GM18858 (cell line): ENCODE measurements around the gene FAM210A.
"Not testable (repeated sequence)": the region's sequence is repeated elsewhere in the genome, so short reads cannot be mapped to it uniquely, and the experiment has no call there.

ENCODE experiments used
- ATAC-seq: cut with Tn5 transposase; IDR thresholded peaks from one replicate; pipeline ENCODE4 v1.9.1; 2021; ENCODE audit not compliant: unreplicated experiment

Gene FAM210A

GRCh38 chr18:13703899-13704298 lies 22.5 kb downstream of the FAM210A start:
- no peak for ATAC-seq

DNA sequence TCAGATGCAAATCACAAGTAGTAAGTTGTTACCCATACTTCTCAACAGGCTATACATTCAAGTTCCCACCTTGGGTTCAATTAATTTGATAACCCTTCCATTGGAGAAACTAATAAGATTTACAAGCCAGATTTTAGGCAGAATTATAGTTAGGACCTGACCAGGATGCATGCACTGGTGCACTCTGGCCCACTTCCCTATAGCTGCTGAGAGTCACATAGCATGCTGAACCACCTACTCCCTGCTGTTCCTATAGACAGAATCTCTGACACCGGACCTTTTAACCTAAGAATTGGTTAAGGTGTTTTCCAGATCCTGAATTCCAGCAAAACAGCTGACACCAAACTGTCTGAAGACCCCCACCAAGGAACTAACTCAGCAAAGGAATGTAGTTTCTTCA lies 26.2 kb downstream of the FAM210A start:
- ATAC-seq = peak; percentile 51

DNA sequence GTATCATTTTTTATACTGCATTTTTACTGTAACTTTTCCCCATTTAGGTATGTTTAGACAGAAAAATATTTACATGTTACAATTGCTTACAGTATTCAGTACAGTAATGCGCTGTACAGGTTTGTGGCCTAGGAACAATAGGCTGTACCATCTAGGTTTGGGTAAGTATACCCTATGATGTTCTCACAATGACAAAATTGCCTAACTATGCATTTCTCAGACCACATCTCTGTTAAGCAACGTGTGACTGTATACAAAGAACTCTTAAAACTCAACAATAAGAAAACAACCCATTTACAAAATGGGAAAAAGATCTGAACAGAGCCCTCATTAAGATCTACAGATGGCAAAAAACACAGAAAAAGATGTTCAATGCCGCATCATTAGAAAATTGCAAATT lies 29.4 kb downstream of the FAM210A start:
- ATAC-seq = no peak

DNA sequence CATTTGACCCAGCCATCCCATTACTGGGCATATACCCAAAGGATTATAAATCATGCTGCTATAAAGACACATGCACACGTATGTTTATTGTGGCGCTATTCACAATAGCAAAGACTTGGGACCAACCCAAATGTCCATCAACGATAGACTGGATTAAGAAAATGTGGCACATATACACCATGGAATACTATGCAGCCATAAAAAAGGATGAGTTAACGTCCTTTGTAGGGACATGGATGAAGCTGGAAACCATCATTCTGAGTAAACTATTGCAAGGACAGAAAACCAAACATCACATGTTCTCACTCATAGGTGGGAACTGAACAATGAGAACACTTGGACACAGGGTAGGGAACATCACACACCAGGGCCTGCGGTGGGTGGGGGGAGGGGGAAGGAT lies 31.0 kb downstream of the FAM210A start:
- not testable (repeated sequence) for ATAC-seq

DNA sequence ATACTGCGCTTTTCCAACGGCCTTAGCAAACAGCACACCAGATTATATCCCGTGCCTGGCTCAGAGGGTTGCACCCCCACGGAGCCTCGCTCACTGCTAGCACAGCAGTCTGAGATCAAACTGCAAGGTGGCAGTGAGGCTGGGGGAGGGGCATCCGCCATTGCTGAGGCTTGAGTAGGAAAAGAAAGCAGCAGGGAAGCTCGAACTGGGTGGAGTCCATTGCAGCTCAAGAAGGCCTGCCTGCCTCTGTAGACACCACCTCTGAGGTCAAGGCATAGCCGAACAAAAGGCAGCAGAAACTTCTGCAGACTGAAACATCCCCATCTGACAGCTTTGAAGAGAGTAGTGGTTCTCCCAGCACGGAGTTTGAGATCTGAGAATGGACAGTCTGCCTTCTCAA lies 36.3 kb downstream of the FAM210A start:
- not testable (repeated sequence) for ATAC-seq

DNA sequence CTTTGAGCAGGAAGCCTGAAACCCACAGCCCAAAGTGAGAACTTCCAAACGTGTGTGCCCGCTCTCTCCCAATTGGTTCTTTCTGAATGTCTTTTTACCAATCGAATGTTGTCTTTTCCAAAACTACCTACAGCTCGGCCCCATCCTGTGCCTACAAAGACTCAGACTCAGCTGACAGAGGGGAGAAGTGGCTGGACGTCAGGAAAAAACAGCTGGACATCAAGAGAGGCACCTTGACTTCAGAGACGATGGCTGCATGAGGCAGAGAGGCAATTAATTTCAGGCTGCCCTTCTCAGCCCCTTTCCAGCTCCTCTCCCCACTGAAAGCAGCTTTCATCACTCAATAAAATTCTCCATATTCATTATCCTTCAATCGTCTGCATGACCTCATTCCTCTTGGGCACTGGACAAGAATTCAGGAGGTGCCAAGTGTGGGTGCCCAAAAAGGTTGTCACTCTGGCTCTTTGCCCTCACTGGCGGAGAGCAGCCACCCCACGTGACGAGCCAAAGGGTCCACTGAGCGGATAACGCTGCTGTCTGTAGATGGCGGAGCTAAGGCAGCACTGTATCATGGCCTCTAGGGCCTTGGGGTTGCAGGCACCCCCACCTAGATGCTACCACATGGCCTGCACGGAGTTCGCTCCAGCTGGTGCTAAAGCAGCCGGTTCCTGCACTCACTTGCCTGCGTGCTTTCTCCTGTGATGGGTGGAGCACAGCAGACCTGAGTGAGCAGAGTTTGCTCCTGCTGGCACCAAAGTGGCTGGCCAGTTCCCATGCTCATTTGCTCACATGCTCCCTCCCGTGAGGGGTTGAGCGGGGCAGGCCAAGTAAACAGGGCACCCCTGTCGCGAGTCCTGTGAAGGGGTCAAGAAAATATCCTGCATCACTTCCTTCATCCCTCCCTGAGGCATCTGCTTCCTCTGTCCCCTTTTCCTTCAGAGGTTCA lies 37.9 kb downstream of the FAM210A start:
- ATAC-seq = no peak

DNA sequence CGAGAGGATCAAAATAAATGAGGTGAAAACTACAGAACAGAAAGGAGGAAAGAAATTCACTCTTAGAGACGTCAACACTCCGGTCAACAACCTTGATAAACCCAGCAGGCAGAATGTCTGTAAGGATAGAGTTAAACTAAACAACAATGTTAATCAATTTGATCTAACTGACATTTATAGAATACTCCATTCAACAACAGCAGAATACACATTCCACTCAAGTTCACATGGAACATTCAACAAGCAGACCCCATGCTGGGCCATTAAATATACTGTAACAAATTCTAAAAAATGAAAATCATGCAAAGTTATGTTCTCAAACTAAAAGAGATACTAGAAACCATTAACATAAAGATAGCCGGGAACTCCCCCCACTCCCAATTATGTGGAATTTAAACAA lies 41.8 kb downstream of the FAM210A start:
- ATAC-seq = no peak

- no peak for ATAC-seq
These were observed 44.7 kb downstream of the FAM210A start for GRCh38 chr18:13681701-13682100.

GRCh38 chr18:13680612-13681011 lies 45.7 kb downstream of the FAM210A start:
- no peak for ATAC-seq

- not testable (repeated sequence) for ATAC-seq
These were observed 49.0 kb downstream of the FAM210A start for GRCh38 chr18:13677350-13677749.

- no peak for ATAC-seq
These were observed 49.9 kb downstream of the FAM210A start for GRCh38 chr18:13676471-13676870.

- no peak for ATAC-seq
These were observed 53.7 kb downstream of the FAM210A start for GRCh38 chr18:13672657-13673056.

DNA sequence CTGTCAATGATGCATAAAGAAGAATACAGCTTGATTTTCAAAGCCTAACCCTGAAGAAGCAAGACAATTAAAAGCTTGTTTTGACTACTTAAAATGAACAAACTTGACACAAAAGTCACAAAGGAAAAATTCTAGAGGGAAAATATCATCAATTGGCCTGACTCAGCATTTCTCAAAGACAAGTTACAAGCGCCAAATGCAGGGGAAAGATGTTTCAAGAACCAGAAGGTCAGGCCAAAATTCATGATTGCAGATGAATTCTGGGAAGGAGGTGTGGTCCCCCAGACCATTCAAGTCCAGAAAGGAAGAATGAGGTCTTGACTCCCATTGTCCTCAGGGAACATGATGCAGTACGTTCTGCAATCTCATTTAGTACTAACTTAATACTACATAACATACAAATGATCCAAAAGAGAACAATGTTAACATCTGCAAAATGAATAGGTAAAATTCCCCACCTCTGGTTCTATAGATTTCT lies 64.5 kb downstream of the FAM210A start:
- no peak for ATAC-seq

- ATAC-seq = no peak
These were observed 65.1 kb downstream of the FAM210A start for GRCh38 chr18:13661051-13661778.

GRCh38 chr18:13660510-13660909 lies 65.8 kb downstream of the FAM210A start:
- no peak for ATAC-seq

GRCh38 chr18:13658436-13659204 lies 67.7 kb downstream of the FAM210A start:
- no peak for ATAC-seq

DNA sequence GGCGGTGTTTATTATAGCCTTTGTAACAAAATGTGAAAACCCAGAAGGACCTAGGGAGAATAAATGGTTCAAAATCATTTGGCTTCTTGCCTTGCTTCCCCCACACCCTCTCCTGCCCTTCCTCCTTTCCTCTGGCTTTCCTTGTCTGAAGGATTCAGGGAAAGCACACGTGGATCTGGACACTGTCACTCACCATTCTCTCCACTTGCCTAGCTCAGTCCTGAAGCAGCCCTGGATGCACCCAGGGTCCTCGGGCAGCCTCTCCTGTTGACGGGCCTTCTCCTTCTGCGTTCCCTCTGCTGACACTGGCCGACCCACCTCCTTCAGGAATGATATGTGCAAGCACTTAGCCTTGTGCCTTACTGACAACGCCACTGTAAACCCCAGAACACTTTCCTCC lies 68.4 kb downstream of the FAM210A start:
- no peak for ATAC-seq

DNA sequence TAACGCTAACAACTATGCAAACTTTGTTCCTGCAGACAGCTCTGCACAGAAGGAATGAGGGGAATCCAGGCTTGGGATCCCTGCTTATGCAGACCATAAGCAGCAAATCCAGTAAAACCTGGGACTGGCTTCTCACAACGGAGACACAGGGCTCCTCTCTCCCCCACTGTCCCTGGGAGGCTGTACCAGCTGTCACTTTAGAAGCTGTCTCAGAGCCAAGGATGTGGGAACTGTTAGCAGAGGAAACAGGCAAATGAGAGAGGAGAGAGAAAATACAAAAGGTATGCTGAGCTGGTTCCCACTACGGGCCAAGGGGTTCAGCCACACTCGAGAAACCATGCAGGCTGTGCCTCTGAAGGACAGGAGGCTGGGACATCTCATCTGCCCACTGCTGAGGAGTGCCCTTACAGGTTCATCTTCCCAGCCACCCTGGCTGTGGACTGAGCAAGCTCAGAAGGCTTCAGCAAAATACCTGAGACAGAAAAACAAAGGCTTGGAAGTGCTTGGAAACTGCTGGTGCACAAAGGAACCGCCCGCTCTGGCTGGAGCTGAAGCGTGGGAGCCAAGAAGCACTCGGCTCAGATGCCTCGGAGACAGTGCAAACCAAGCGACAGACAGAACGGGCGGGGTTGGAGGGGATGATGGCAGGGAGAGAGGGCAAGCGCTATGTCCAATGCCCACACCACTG lies 72.5 kb downstream of the FAM210A start:
- ATAC-seq = no peak

DNA sequence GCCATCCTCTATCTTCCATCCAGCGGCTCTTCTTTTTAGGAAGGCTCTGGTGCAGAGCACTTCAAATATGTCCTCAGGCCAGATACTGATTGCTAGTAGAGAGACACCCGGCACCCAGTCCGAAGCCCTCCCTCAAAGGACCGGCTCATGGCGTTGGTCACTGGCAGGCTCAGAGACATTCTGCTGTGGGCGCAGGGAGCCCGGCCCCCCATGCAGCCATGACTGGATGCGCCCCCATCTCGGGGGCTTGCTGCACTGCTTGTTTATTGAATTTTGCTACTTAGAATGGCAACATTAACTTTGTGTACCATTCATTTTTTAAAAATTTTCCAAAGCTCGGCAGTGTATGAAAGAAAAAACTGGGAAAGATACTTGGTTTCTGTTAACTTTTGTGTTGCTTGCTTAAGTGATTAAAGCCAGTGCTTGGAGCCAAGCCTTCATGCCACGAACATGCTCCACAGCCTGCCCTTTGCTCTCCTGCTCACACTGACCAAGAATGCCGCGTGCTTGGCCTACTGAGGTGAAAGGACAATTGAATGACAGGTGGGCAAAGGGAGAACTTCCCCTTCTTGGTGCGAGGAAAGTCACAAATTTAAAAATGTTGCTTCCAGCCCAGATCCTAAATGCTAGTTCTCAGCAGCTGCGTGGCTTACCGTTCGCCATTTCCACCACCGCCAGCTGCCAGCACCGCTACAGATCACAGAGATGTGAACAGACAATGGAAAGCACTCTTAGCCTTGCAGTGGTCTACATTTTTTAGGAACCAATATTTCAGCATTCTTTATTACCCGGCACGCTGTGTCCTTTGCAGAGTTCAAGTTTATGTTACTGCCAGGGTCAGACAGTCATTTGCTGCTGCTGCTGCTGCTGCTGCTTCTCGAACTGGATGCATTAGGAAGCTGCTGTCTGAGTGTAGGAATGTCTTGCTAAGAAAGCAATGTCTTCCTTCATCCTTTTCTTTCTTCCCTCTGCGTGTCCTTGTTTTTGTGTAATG lies 76.7 kb downstream of the FAM210A start:
- no peak for ATAC-seq
